ENCODE data around the gene HPCA. TPM values are rescaled to one million over a fixed set of nuclear protein-coding genes. Genes with fewer than 3 reads are reported as not detected.

HPCA gene
- total and polyA plus RNA-seq, 2 donors = 0.24 to 0.34 TPM

DNA sequence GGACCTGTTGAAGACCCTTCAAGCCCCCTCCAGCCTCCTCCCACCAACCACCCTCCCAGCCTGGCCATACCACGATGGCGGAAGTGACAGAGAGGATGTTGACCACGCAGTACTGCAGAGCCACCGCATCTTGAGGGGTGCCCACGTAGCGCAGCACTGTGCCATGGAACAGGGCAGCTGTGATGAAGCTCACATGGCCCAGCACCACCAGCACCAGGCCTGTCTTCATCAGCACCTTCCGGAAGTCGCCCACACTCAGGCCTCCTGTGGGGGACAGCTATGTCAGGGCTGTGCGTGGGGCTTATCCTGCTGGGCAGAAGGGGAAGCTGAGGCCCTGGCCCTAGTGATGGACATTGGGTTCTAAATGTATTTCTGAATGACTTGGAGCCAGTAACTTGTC is 11.8 kb downstream of the HPCA start:
- WGBS = 96% methylated on average over 9 of the region's 9 CpGs
- Histone ChIP-seq H3K36me3 (ENCODE audit: control insufficient read depth in 2 of 2, insufficient read depth in 2 of 2, low read length in 1 of 2) (no peaks in the 10 kb centered on the region), H3K9me3 (ENCODE audit: control insufficient read depth in 2 of 2, insufficient read depth in 1 of 2, low read length in 1 of 2) (no peaks in the 10 kb centered on the region), H3K27me3 (ENCODE audit: control insufficient read depth in 2 of 2, insufficient read depth in 1 of 2, low read length in 1 of 2) (peaks cover 49 to 96% of the 10 kb centered on the region in 2 donors), H3K4me1 (ENCODE audit: control insufficient read depth in 2 of 2, insufficient read depth in 2 of 2, low read length in 2 of 2) (peaks cover 3 to 4% of the 10 kb centered on the region in 2 donors), H3K27ac (ENCODE audit: low read depth in 1 of 2, low read length in 1 of 2) (no peak overlapping the region), H3K4me3 (ENCODE audit: low read length in 2 of 2) (no peak overlapping the region)
- no peak for DNase-seq (ENCODE audit: low read depth in 6 of 9, low spot score in 9 of 9)

DNA sequence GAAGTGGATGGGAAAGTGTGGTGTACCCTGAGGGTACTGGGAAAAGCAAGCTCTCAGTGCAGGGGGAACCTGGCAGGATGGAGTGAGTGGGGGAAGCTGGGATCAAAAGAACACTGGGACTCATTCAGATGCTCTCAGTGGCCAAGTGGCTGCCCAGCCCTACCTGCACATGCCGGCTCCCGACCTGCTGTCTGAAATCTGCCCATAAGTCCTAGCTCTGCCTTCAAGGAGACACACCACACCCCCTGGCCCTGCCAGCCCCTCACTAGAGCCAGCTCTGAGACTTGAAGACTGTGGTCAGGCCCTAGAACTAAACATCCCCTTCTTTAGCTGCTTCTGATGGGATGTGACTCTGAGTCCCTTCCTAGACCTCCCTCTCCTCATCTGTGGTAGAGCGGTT is 12.7 kb downstream of the HPCA start:
- Histone ChIP-seq H3K36me3 (ENCODE audit: control insufficient read depth in 2 of 2, insufficient read depth in 2 of 2, low read length in 1 of 2) (no peaks in the 10 kb centered on the region), H3K4me3 (ENCODE audit: low read length in 2 of 2) (no peak overlapping the region), H3K9me3 (ENCODE audit: control insufficient read depth in 2 of 2, insufficient read depth in 1 of 2, low read length in 1 of 2) (no peaks in the 10 kb centered on the region), H3K27me3 (ENCODE audit: control insufficient read depth in 2 of 2, insufficient read depth in 1 of 2, low read length in 1 of 2) (peaks cover 40 to 94% of the 10 kb centered on the region in 2 donors), H3K27ac (ENCODE audit: low read depth in 1 of 2, low read length in 1 of 2) (no peak overlapping the region), H3K4me1 (ENCODE audit: control insufficient read depth in 2 of 2, insufficient read depth in 2 of 2, low read length in 2 of 2) (peaks cover 0 to 4% of the 10 kb centered on the region in 2 donors)
- DNase-seq (ENCODE audit: low read depth in 6 of 9, low spot score in 9 of 9) = no peak
- 98% methylated on average over 3 of the region's 3 CpGs for WGBS

DNA sequence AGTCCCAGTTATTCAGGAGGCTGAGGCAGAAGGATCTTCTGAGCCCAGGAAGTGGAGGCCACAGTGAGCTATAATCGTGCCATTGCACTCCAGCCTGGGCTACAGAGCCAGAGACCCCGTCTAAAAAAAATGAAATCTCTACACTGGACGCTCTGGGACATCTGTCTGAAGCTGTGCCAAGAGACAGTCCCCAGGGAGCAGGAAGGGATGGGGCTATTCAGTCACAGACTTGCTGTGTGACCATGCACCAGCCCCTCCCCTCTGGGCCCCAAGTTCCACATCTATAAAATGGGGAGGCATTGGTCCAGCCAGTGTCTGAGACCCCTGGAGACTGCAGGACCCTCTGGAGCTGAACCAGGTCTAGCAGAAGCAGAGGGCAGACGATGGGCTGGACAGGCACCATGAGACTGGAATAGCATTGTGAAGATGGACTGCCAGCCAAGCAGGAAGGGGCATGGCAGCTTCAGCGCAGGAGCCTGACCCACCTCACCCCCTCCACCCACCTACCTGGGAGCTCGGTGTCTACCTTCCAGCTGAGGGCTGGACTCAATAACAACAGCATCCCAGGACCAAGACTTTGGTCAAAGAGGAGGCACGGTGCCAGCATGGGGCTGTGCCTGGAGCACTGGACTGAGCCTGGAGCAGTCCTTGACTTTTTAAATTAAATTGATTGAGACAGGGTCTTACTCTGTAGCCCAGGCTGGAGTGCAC is 13.4 kb downstream of the HPCA start:
- Histone ChIP-seq H3K9me3 (ENCODE audit: control insufficient read depth in 2 of 2, insufficient read depth in 1 of 2, low read length in 1 of 2) (no peaks in the 10 kb centered on the region), H3K27ac (ENCODE audit: low read depth in 1 of 2, low read length in 1 of 2) (no peak overlapping the region), H3K4me3 (ENCODE audit: low read length in 2 of 2) (no peak overlapping the region), H3K27me3 (ENCODE audit: control insufficient read depth in 2 of 2, insufficient read depth in 1 of 2, low read length in 1 of 2) (peaks cover 36 to 94% of the 10 kb centered on the region in 2 donors), H3K4me1 (ENCODE audit: control insufficient read depth in 2 of 2, insufficient read depth in 2 of 2, low read length in 2 of 2) (peaks cover 0 to 4% of the 10 kb centered on the region in 2 donors), H3K36me3 (ENCODE audit: control insufficient read depth in 2 of 2, insufficient read depth in 2 of 2, low read length in 1 of 2) (no peaks in the 10 kb centered on the region)
- 90% methylated on average over 7 of the region's 7 CpGs for WGBS
- no peak for DNase-seq (ENCODE audit: low read depth in 6 of 9, low spot score in 9 of 9)

GRCh38 chr1:32900371-32900955 is 14.2 kb downstream of the HPCA start:
- no peak for DNase-seq (ENCODE audit: low read depth in 6 of 9, low spot score in 9 of 9)
- Histone ChIP-seq H3K9me3 (ENCODE audit: control insufficient read depth in 2 of 2, insufficient read depth in 1 of 2, low read length in 1 of 2) (no peaks in the 10 kb centered on the region), H3K27me3 (ENCODE audit: control insufficient read depth in 2 of 2, insufficient read depth in 1 of 2, low read length in 1 of 2) (peaks cover 35 to 90% of the 10 kb centered on the region in 2 donors), H3K4me3 (ENCODE audit: low read length in 2 of 2) (peak overlapping the region in 1 of 2 donors; percentile 42), H3K36me3 (ENCODE audit: control insufficient read depth in 2 of 2, insufficient read depth in 2 of 2, low read length in 1 of 2) (no peaks in the 10 kb centered on the region), H3K27ac (ENCODE audit: low read depth in 1 of 2, low read length in 1 of 2) (no peak overlapping the region), H3K4me1 (ENCODE audit: control insufficient read depth in 2 of 2, insufficient read depth in 2 of 2, low read length in 2 of 2) (peaks cover 0 to 4% of the 10 kb centered on the region in 2 donors)
- 29% methylated on average over 22 of the region's 22 CpGs for WGBS

DNA sequence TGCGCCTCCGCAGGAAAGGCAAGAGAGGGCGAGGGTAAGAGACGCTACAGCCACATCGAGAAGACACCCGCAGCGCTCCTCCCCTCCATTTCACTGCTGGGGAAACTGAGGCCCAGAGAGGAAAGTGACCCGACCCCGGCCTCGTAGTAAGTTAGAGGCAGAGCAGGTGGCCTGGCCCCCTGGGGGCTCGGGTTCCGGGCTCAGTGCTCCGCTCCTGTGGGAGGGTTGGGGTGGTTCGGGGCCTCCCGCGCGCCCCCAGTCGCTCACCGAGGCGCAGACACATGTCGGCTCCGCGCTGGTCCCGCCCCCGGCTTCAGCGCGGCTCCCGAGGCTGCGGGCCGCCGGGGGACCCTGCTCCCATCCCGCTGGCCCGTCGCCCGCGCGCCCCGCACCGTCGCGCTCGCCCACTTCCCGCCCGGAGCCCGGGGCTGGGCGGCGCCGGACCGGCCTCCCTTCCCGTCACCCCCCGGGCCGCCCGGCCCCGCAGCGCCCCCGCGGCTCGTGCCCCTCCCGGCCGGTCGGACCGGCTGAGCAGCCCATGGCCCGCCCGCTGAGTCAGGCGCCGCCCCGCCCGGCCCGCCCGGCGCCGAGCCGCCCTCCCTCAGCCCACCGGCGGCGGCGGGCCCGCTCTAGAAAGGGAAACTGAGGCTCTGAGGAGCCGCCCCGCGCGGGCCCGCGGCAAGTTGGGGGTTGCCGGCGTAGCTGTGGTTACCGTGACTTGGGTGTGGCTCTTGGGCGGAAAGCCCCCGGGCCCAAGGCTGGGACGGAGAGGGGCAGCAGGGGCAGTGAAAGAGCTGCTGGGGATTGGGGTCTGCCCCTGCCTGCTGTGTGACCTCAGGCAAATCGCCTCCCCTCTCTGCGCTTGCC is 14.9 kb downstream of the HPCA start, which contains the start of gene TMEM54:
Gene TMEM54 (minus strand): TSS at position 434 of the 867 bp plus-strand sequence. CDS start 151 bp downstream, at position 283.
- DNase-seq (ENCODE audit: low read depth in 6 of 9, low spot score in 9 of 9) = no peak
- Histone ChIP-seq H3K9me3 (ENCODE audit: control insufficient read depth in 2 of 2, insufficient read depth in 1 of 2, low read length in 1 of 2) (no peaks in the 10 kb centered on the region), H3K27me3 (ENCODE audit: control insufficient read depth in 2 of 2, insufficient read depth in 1 of 2, low read length in 1 of 2) (peaks cover 35 to 86% of the 10 kb centered on the region in 2 donors), H3K27ac (ENCODE audit: low read depth in 1 of 2, low read length in 1 of 2) (no peak within 1 kb of the TSS), H3K36me3 (ENCODE audit: control insufficient read depth in 2 of 2, insufficient read depth in 2 of 2, low read length in 1 of 2) (no peaks in the 10 kb centered on the region), H3K4me1 (ENCODE audit: control insufficient read depth in 2 of 2, insufficient read depth in 2 of 2, low read length in 2 of 2) (peaks cover 0 to 4% of the 10 kb centered on the region in 2 donors), H3K4me3 (ENCODE audit: low read length in 2 of 2) (peak within 1 kb of the TSS; percentile 5 to 42)
- WGBS = 2% methylated on average over 92 of the region's 92 CpGs

DNA sequence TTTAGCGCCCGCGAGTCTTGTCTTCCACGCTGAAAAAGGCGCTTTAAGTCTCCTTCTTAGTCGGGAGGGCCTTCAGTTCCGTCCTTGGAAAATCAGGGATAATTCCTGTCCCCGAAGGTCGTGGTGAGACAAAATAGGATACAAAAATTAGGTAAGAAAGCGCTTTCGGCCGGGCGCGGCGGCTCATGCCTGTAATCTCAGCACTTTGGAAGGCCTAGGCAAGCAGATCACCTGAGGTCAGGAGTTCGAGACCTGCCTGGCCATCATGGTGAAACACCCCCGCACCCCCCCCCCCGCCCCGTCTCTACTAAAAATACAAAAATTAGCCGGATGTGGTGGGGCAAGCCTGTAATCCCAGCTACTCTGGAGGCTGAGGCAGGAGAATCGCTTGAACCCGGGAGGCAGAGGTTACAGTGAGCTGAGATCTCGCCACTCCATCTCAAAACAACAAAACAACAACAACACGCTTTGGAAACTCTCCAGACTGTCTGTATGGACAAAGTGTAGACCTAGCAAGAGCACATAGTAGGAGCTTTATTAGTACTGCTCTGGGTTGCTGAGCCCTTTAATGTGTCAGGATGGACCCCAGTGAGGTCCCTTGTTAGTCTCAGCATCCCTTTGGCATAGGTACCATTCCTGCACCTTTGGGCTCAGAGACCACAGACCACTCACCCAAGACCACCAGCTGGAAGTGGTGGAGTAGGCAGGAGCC is 15.7 kb downstream of the HPCA start:
- Histone ChIP-seq H3K4me1 (ENCODE audit: control insufficient read depth in 2 of 2, insufficient read depth in 2 of 2, low read length in 2 of 2) (peaks cover 0 to 4% of the 10 kb centered on the region in 2 donors), H3K27me3 (ENCODE audit: control insufficient read depth in 2 of 2, insufficient read depth in 1 of 2, low read length in 1 of 2) (peaks cover 35 to 83% of the 10 kb centered on the region in 2 donors), H3K4me3 (ENCODE audit: low read length in 2 of 2) (peak overlapping the region; percentile 5 to 42), H3K9me3 (ENCODE audit: control insufficient read depth in 2 of 2, insufficient read depth in 1 of 2, low read length in 1 of 2) (no peaks in the 10 kb centered on the region), H3K27ac (ENCODE audit: low read depth in 1 of 2, low read length in 1 of 2) (no peak overlapping the region), H3K36me3 (ENCODE audit: control insufficient read depth in 2 of 2, insufficient read depth in 2 of 2, low read length in 1 of 2) (no peaks in the 10 kb centered on the region)
- WGBS = 59% methylated on average over 24 of the region's 24 CpGs
- no peak for DNase-seq (ENCODE audit: low read depth in 6 of 9, low spot score in 9 of 9)

GRCh38 chr1:32902535-32902920 is 16.2 kb downstream of the HPCA start:
- H3K36me3 ChIP-seq (ENCODE audit: control insufficient read depth in 2 of 2, insufficient read depth in 2 of 2, low read length in 1 of 2) = no peaks in the 10 kb centered on the region
- 78% methylated on average over 6 of the region's 6 CpGs for WGBS
- no peak for DNase-seq (ENCODE audit: low read depth in 6 of 9, low spot score in 9 of 9)
- no peak overlapping the region for H3K4me3 ChIP-seq (ENCODE audit: low read length in 2 of 2)
- peaks cover 35 to 79% of the 10 kb centered on the region in 2 donors for H3K27me3 ChIP-seq (ENCODE audit: control insufficient read depth in 2 of 2, insufficient read depth in 1 of 2, low read length in 1 of 2)
- no peak overlapping the region for H3K27ac ChIP-seq (ENCODE audit: low read depth in 1 of 2, low read length in 1 of 2)
- no peaks in the 10 kb centered on the region for H3K9me3 ChIP-seq (ENCODE audit: control insufficient read depth in 2 of 2, insufficient read depth in 1 of 2, low read length in 1 of 2)
- peaks cover 0 to 4% of the 10 kb centered on the region in 2 donors for H3K4me1 ChIP-seq (ENCODE audit: control insufficient read depth in 2 of 2, insufficient read depth in 2 of 2, low read length in 2 of 2)

DNA sequence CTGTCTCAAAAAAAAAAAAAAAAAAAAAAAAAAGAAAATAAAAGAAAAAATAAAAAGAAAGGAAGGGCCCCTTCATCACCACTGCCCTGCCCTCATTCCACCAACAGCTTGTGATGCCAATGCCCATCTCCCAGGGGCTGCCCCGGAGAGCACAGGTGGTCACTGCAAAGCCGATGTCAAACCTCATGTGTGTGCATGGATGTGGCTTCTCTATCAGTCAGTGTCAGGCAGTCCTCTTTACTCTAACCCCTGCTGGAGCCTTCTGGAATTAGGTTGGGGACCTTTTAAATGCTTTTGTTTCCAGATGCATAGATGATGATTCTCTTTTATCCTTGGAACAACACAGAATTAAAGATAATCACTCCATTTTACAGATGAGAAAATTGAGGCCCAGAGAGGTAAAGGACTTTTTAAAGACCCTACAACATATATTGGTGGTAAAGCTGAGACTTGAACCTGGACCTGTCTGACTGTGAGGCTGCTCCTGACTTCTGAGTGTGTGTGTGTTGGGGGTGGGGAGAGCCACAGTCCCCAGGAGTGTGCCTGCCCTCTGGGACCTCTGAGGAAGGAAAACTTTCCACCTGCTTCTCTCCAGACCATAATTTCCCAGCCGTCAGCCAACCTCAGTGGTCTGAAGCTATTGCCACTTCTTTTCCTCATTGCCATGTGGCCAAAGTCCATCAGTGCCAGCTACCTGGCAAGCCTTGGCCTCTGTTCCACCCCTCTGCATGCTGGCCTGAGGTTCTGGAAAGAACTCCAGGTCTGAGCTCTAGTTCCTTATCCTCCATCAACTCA is 17.9 kb downstream of the HPCA start:
- Histone ChIP-seq H3K27ac (ENCODE audit: low read depth in 1 of 2, low read length in 1 of 2) (no peak overlapping the region), H3K9me3 (ENCODE audit: control insufficient read depth in 2 of 2, insufficient read depth in 1 of 2, low read length in 1 of 2) (no peaks in the 10 kb centered on the region), H3K4me3 (ENCODE audit: low read length in 2 of 2) (no peak overlapping the region), H3K36me3 (ENCODE audit: control insufficient read depth in 2 of 2, insufficient read depth in 2 of 2, low read length in 1 of 2) (no peaks in the 10 kb centered on the region), H3K27me3 (ENCODE audit: control insufficient read depth in 2 of 2, insufficient read depth in 1 of 2, low read length in 1 of 2) (peaks cover 35 to 71% of the 10 kb centered on the region in 2 donors), H3K4me1 (ENCODE audit: control insufficient read depth in 2 of 2, insufficient read depth in 2 of 2, low read length in 2 of 2) (peaks cover 0 to 4% of the 10 kb centered on the region in 2 donors)
- DNase-seq (ENCODE audit: low read depth in 6 of 9, low spot score in 9 of 9) = no peak
- WGBS = 82% methylated on average over 3 of the region's 3 CpGs
